Glutamatergic neuron (in vitro differentiated cells): ENCODE data around the gene L1CAM. TPM values are rescaled to one million over a fixed set of nuclear protein-coding genes. Genes with fewer than 3 reads are reported as not detected.

Experiments
- DNase-seq: peaks from one replicate; pipeline ENCODE4 v3.0.0; 2022
- H3K27ac Mint-ChIP-seq: one replicate; pipeline ENCODE4 v1.8.0; 2020; ENCODE audit warnings: mild to moderate bottlenecking, mixed read lengths, inconsistent platforms; ENCODE audit not compliant: unreplicated experiment
- H3K27me3 Mint-ChIP-seq: one replicate; pipeline ENCODE4 v1.8.0; 2020; ENCODE audit warnings: mild to moderate bottlenecking, moderate library complexity, mixed read lengths, inconsistent platforms; ENCODE audit not compliant: unreplicated experiment
- H3K36me3 Mint-ChIP-seq: one replicate; pipeline ENCODE4 v1.8.0; 2020; ENCODE audit warnings: mild to moderate bottlenecking, mixed read lengths, inconsistent platforms; ENCODE audit not compliant: unreplicated experiment
- H3K4me1 Mint-ChIP-seq: one replicate; pipeline ENCODE4 v1.8.0; 2020; ENCODE audit warnings: mild to moderate bottlenecking, low read depth, mixed read lengths, inconsistent platforms; ENCODE audit not compliant: unreplicated experiment
- H3K4me3 Mint-ChIP-seq: one replicate; pipeline ENCODE4 v1.8.0; 2020; ENCODE audit warnings: mild to moderate bottlenecking, mixed read lengths, inconsistent platforms; ENCODE audit not compliant: unreplicated experiment
- H3K9me3 Mint-ChIP-seq: one replicate; pipeline ENCODE4 v1.8.0; 2020; ENCODE audit warnings: mild to moderate bottlenecking, moderate library complexity, mixed read lengths, inconsistent platforms; ENCODE audit not compliant: unreplicated experiment
- CTCF ChIP-seq: fragments of 200-600 bp; sonication (generic); IDR thresholded peaks from one replicate; pipeline ENCODE4 v1.5.0; 2021; ENCODE audit not compliant: partially characterized antibody, unreplicated experiment
- total RNA-seq: library from RNA; stranded (reverse); fragmentation: NEBNext Ultra II Directional; extraction: Animal tissue kit (Norgen Biotek cat#: 25700); gene quantifications from one replicate; pipeline ENCODE4 v1.2.1, GENCODE V29; 2021; ENCODE audit not compliant: unreplicated experiment

The L1CAM gene
- total RNA-seq, 1 donor from 2014 or later = 925 TPM

- H3K27me3 Mint-ChIP-seq = peaks cover 3% of the 10 kb centered on the region
- no peak for DNase-seq
- peaks cover 2% of the 10 kb centered on the region for H3K9me3 Mint-ChIP-seq
- H3K4me1 Mint-ChIP-seq = peaks cover 2% of the 10 kb centered on the region
- no peak overlapping the region for H3K4me3 Mint-ChIP-seq
- H3K27ac Mint-ChIP-seq = peak overlapping the region; percentile 94
- TF ChIP-seq CTCF = no peak
- no peaks in the 10 kb centered on the region for H3K36me3 Mint-ChIP-seq
Measured at GRCh38 chrX:153929576-153929975, 43.6 kb upstream of the L1CAM start.

DNA sequence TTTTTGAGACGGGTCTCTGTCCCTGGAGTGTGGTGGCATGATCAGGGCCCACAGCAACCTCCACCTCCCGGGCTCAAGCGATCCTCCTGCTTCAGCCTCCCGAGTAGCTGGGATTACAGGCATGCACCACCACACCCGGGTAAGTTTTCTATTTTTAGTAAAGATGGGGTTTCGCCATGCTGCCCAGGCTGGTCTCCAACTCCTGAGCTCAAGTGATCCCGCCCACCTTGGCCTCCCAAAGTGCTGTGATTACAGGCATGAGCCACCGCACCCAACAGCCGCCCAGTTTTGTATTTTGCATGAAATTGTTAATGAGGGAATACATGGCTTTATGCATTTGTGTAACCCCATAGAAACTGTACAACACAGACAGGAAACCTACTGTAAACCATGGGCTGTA, 42.9 kb upstream of the L1CAM start:
- H3K9me3 Mint-ChIP-seq = peaks cover 3% of the 10 kb centered on the region
- TF ChIP-seq CTCF = no peak
- H3K27me3 Mint-ChIP-seq = peaks cover 3% of the 10 kb centered on the region
- no peaks in the 10 kb centered on the region for H3K36me3 Mint-ChIP-seq
- peak overlapping the region; percentile 94 for H3K27ac Mint-ChIP-seq
- peaks cover 2% of the 10 kb centered on the region for H3K4me1 Mint-ChIP-seq
- H3K4me3 Mint-ChIP-seq = peak overlapping the region; percentile 63
- no peak for DNase-seq

GRCh38 chrX:153927922-153928760, 42.2 kb upstream of the L1CAM start:
- Mint-ChIP-seq H3K27me3 (peaks cover 3% of the 10 kb centered on the region), H3K4me3 (peak overlapping the region; percentile 82), H3K27ac (peak overlapping the region; percentile 94), H3K36me3 (no peaks in the 10 kb centered on the region), H3K9me3 (peaks cover 3% of the 10 kb centered on the region), H3K4me1 (peaks cover 2% of the 10 kb centered on the region)
- TF ChIP-seq CTCF = no peak
- peak; percentile 91 for DNase-seq

DNA sequence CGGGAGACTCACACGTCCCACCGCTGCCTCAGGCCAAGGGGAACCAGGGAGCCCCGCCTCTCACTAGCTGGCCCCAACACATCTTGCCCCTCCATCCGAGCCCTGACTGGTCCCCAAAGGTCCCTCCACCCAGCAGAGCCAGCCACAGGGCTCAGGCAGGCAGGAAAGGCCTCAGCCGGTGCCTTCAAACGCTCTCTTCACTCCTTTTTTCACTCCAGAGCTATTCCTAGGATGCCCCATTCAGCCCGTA, 41.6 kb upstream of the L1CAM start:
- Mint-ChIP-seq H3K36me3 (no peaks in the 10 kb centered on the region), H3K27me3 (peaks cover 3% of the 10 kb centered on the region), H3K9me3 (peaks cover 3% of the 10 kb centered on the region), H3K4me3 (peak overlapping the region; percentile 82), H3K27ac (peak overlapping the region; percentile 90), H3K4me1 (peaks cover 4% of the 10 kb centered on the region)
- DNase-seq = no peak
- TF ChIP-seq CTCF = no peak

DNA sequence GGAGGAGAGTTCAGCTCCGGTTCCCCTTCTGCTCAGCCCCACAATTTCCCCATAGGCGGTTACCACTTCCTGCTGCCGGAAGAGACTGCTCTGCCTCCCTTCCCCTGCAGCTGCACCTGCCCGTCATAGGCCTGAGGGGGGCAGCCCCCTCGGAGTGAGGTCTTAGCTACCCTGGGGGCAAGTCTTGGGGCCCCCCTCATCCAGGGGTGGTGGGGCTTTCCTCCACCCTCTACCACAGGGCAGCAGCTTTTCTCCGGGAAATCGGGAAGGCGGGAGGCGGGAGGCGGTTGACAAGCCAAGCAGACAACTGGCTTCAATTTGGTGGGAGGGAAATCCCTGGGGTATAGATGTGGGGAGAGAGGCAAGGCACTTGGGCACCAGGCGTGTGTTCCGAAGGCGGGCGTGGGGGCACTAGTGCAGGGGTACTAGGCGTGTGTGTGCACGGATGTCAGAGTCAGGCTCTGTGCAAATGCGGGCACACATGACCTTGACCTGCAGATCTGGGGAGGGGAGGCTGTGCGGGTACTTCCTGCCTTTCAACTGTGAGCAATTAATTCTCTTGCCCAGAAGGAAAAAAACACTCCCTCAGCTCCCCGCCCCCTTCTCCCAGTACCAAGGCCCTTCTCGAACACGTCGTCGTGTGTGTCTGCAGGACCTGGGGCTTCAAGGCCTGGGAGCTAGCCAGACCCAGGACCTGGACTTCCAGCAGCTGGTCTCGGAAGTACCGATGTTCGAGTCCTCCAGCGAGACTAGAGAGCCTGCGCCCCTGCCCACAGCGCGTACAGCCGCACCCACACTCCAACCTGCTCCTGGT, 41.1 kb upstream of the L1CAM start:
- H3K9me3 Mint-ChIP-seq = peaks cover 3% of the 10 kb centered on the region

More for the DNA sequence above, 41.1 kb upstream of the L1CAM start:
- Mint-ChIP-seq H3K36me3 (no peaks in the 10 kb centered on the region), H3K4me3 (peak overlapping the region; percentile 82), H3K27me3 (peaks cover 3% of the 10 kb centered on the region), H3K27ac (peak overlapping the region; percentile 90), H3K4me1 (peaks cover 6% of the 10 kb centered on the region)
- TF ChIP-seq CTCF = no peak
- DNase-seq = no peak
